ENCODE measurements around the gene ISM2. TPM values are rescaled to one million over a fixed set of nuclear protein-coding genes. Genes with fewer than 3 reads are reported as not detected.

ISM2 gene
- total RNA-seq, 2 donors from 2014 or later, result 1.3 to 1.6 TPM

GRCh38 chr14:77457115-77457521 lies 41.5 kb downstream of the ISM2 start:
- H3K9me3 Mint-ChIP-seq, result no peaks in the 10 kb centered on the region
- no peak for TF ChIP-seq CTCF (conservative IDR thresholded peaks at IDR 0.05)
- no peaks in the 10 kb centered on the region for H3K27me3 ChIP-seq (ENCODE audit: control insufficient read depth, insufficient read depth, low read length, poor library complexity, severe bottlenecking)
- peak overlapping the region; percentile 94 for H3K4me3 Mint-ChIP-seq
- peaks cover 32% of the 10 kb centered on the region for H3K36me3 Mint-ChIP-seq (ENCODE audit: low read depth)
- peak overlapping the region; percentile 96 for H3K27ac Mint-ChIP-seq
- peak overlapping the region; percentile 60 for H3K9ac ChIP-seq (ENCODE audit: extremely low read depth, low read length, poor library complexity, severe bottlenecking)
- no peaks in the 10 kb centered on the region for H3K27me3 Mint-ChIP-seq (ENCODE audit: insufficient read depth)
- no peak overlapping the region for H3K27ac ChIP-seq (ENCODE audit: low read depth, low read length)
- peaks cover 30% of the 10 kb centered on the region for H3K36me3 ChIP-seq (ENCODE audit: control insufficient read depth, insufficient read depth, low read length)
- 0 to 1% methylated on average over 12 to 18 of the region's 18 CpGs for WGBS, 2 experiments (ENCODE audit: insufficient coverage in 1 of 2, insufficient read length in 1 of 2)
- H3K4me1 ChIP-seq (ENCODE audit: control insufficient read depth, insufficient read depth, low read length), result peaks cover 9% of the 10 kb centered on the region
- DNase-seq, result no peak
- H3K4me1 Mint-ChIP-seq, result peaks cover 23% of the 10 kb centered on the region
- H3K4me3 ChIP-seq (ENCODE audit: low read length), result peak overlapping the region; percentile 97
- no peaks in the 10 kb centered on the region for H3K9me3 ChIP-seq (ENCODE audit: control insufficient read depth, low read length)

- no peak overlapping the region for H3K27ac ChIP-seq (ENCODE audit: low read depth, low read length)
- Mint-ChIP-seq H3K27me3 (ENCODE audit: insufficient read depth) (no peaks in the 10 kb centered on the region), H3K27ac (no peak overlapping the region), H3K9me3 (no peaks in the 10 kb centered on the region), H3K36me3 (ENCODE audit: low read depth) (peaks cover 32% of the 10 kb centered on the region), H3K4me1 (peaks cover 23% of the 10 kb centered on the region), H3K4me3 (peak overlapping the region; percentile 94)
- H3K9ac ChIP-seq (ENCODE audit: extremely low read depth, low read length, poor library complexity, severe bottlenecking), result peak overlapping the region; percentile 60
- no peak for TF ChIP-seq CTCF (conservative IDR thresholded peaks at IDR 0.05)
- no peak for DNase-seq
- H3K36me3 ChIP-seq (ENCODE audit: control insufficient read depth, insufficient read depth, low read length), result peaks cover 30% of the 10 kb centered on the region
- peaks cover 9% of the 10 kb centered on the region for H3K4me1 ChIP-seq (ENCODE audit: control insufficient read depth, insufficient read depth, low read length)
- WGBS, 2 experiments (ENCODE audit: insufficient coverage in 1 of 2, insufficient read length in 1 of 2), result 85 to 89% methylated on average over 1 to 2 of the region's 2 CpGs
- no peaks in the 10 kb centered on the region for H3K27me3 ChIP-seq (ENCODE audit: control insufficient read depth, insufficient read depth, low read length, poor library complexity, severe bottlenecking)
- peak overlapping the region; percentile 97 for H3K4me3 ChIP-seq (ENCODE audit: low read length)
- H3K9me3 ChIP-seq (ENCODE audit: control insufficient read depth, low read length), result no peaks in the 10 kb centered on the region
Observed at GRCh38 chr14:77455966-77456640, 42.5 kb downstream of the ISM2 start.

GRCh38 chr14:77442196-77442595 lies 56.4 kb downstream of the ISM2 start:
- H3K9me3 Mint-ChIP-seq, result no peaks in the 10 kb centered on the region
- H3K27me3 Mint-ChIP-seq (ENCODE audit: insufficient read depth), result no peaks in the 10 kb centered on the region
- TF ChIP-seq CTCF (conservative IDR thresholded peaks at IDR 0.05), result no peak
- Histone ChIP-seq H3K9ac (ENCODE audit: extremely low read depth, low read length, poor library complexity, severe bottlenecking) (no peak overlapping the region), H3K36me3 (ENCODE audit: control insufficient read depth, insufficient read depth, low read length) (peaks cover 62% of the 10 kb centered on the region), H3K27ac (ENCODE audit: low read depth, low read length) (no peak overlapping the region), H3K9me3 (ENCODE audit: control insufficient read depth, low read length) (no peaks in the 10 kb centered on the region), H3K4me3 (ENCODE audit: low read length) (no peak overlapping the region), H3K27me3 (ENCODE audit: control insufficient read depth, insufficient read depth, low read length, poor library complexity, severe bottlenecking) (no peaks in the 10 kb centered on the region), H3K4me1 (ENCODE audit: control insufficient read depth, insufficient read depth, low read length) (peaks cover 5% of the 10 kb centered on the region)
- peaks cover 11% of the 10 kb centered on the region for H3K4me1 Mint-ChIP-seq
- no peak for DNase-seq
- WGBS, 2 experiments (ENCODE audit: insufficient coverage in 1 of 2, insufficient read length in 1 of 2), result 90% methylated on average over 2 of the region's 2 CpGs; no CpG with 5 or more reads in 1 of the 2 experiments
- H3K4me3 Mint-ChIP-seq, result no peak overlapping the region
- H3K36me3 Mint-ChIP-seq (ENCODE audit: low read depth), result peaks cover 67% of the 10 kb centered on the region
- no peak overlapping the region for H3K27ac Mint-ChIP-seq
